ENCODE results near the gene KIAA0232. TPM values are rescaled to one million over a fixed set of nuclear protein-coding genes. Genes with fewer than 3 reads are reported as not detected.

KIAA0232 gene
- total RNA-seq, 1 donor from 2014 or later, result 27.2 TPM

DNA sequence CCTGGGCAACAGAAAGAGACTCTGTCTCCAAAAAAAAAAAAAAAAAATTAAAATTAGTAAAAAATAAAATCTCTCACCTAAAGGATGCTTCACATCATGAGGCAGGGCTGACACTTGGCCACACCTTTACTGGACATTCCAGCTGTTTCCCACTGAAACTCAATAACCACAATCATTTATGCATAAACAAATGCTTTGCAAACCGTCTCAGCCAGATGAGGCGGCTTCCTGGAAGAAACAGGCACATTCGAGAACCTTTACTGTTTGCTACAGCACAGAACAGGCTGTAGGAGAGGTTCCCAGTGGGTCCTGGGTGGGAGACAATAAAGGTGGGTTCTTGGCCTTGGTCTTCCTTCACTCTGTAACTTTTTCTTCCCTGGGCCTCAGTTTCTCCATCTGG, 116.2 kb downstream of the KIAA0232 start:
- Mint-ChIP-seq H3K27ac (ENCODE audit: unreplicated experiment) (no peak overlapping the region), H3K4me1 (ENCODE audit: unreplicated experiment) (no peaks in the 10 kb centered on the region)

DNA sequence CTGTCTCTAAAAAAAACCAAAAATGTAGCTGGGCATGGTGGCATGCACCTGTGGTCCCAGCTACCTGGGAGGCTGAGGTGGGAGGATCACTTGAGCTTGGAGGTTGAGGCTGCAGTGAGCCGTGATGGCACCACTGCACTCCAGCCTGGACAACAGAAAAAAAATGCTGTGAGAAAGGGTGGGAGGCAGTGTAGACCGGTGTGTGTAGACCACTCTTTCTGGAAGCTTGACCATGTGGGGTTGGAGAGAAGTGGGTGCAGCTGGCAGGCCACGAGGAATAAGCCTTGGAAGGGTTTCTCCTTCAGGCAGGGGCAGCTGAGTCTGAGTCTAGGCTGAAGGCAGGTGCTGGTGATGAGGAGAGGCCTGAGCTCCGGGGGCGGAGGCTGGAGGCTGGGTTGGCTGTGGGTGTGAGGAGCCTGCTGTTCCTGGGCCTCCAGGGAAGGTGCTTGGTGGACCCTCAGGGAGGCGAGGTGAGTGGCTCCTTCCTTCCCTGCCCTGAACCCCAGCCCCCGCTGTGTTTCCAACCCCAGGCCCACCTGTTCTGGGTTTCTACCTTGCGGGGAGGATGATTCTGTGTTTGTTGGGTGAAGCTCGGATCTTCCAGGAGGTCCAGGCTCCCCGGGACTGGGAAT, 117.8 kb downstream of the KIAA0232 start:
- TF ChIP-seq, protein P1, sequence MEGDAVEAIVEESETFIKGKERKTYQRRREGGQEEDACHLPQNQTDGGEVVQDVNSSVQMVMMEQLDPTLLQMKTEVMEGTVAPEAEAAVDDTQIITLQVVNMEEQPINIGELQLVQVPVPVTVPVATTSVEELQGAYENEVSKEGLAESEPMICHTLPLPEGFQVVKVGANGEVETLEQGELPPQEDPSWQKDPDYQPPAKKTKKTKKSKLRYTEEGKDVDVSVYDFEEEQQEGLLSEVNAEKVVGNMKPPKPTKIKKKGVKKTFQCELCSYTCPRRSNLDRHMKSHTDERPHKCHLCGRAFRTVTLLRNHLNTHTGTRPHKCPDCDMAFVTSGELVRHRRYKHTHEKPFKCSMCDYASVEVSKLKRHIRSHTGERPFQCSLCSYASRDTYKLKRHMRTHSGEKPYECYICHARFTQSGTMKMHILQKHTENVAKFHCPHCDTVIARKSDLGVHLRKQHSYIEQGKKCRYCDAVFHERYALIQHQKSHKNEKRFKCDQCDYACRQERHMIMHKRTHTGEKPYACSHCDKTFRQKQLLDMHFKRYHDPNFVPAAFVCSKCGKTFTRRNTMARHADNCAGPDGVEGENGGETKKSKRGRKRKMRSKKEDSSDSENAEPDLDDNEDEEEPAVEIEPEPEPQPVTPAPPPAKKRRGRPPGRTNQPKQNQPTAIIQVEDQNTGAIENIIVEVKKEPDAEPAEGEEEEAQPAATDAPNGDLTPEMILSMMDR (IDR thresholded peaks at IDR 0.05; ENCODE audit: unreplicated experiment), result no peak
- no peak for DNase-seq (ENCODE audit: low spot score)
- H3K27ac Mint-ChIP-seq (ENCODE audit: unreplicated experiment), result no peak overlapping the region
- H3K9me3 Mint-ChIP-seq (ENCODE audit: unreplicated experiment), result no peaks in the 10 kb centered on the region
- H3K27me3 Mint-ChIP-seq (ENCODE audit: unreplicated experiment), result peaks cover 4% of the 10 kb centered on the region
- H3K36me3 Mint-ChIP-seq (ENCODE audit: low read depth, unreplicated experiment), result no peaks in the 10 kb centered on the region
- no peaks in the 10 kb centered on the region for H3K4me1 Mint-ChIP-seq (ENCODE audit: unreplicated experiment)
- no peak overlapping the region for H3K4me3 Mint-ChIP-seq (ENCODE audit: unreplicated experiment)

More for the DNA sequence above, 116.2 kb downstream of the KIAA0232 start:
- H3K27me3 Mint-ChIP-seq (ENCODE audit: unreplicated experiment), result peaks cover 6% of the 10 kb centered on the region
- TF ChIP-seq, protein P1 (IDR thresholded peaks at IDR 0.05; ENCODE audit: unreplicated experiment), result no peak
- no peak overlapping the region for H3K4me3 Mint-ChIP-seq (ENCODE audit: unreplicated experiment)
- no peak for DNase-seq (ENCODE audit: low spot score)
- H3K9me3 Mint-ChIP-seq (ENCODE audit: unreplicated experiment), result no peaks in the 10 kb centered on the region
- H3K36me3 Mint-ChIP-seq (ENCODE audit: low read depth, unreplicated experiment), result no peaks in the 10 kb centered on the region

DNA sequence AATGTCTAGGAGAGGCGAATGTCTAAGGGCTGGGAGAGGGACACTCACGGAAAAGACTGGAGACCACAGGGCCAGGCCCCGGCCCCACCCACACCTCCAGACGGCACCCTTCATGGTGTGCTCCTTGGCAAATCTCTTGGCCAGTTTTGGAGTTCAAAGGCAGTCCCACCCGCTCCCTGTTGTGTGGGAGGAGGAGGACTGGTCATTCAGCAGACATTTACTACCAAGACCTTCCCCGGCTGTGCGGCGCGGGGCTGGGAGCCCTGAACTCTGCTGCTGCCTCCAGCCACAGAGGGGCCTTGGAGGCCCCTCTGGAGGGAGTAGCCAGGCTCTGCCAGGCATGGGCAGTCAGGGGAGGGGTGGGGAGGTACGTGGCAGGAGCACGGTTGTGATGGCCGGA, 118.4 kb downstream of the KIAA0232 start:
- TF ChIP-seq, protein P1 (IDR thresholded peaks at IDR 0.05; ENCODE audit: unreplicated experiment), result no peak
- Mint-ChIP-seq H3K27me3 (ENCODE audit: unreplicated experiment) (peaks cover 4% of the 10 kb centered on the region), H3K4me1 (ENCODE audit: unreplicated experiment) (no peaks in the 10 kb centered on the region), H3K9me3 (ENCODE audit: unreplicated experiment) (no peaks in the 10 kb centered on the region), H3K27ac (ENCODE audit: unreplicated experiment) (no peak overlapping the region), H3K36me3 (ENCODE audit: low read depth, unreplicated experiment) (no peaks in the 10 kb centered on the region), H3K4me3 (ENCODE audit: unreplicated experiment) (no peak overlapping the region)
- no peak for DNase-seq (ENCODE audit: low spot score)

DNA sequence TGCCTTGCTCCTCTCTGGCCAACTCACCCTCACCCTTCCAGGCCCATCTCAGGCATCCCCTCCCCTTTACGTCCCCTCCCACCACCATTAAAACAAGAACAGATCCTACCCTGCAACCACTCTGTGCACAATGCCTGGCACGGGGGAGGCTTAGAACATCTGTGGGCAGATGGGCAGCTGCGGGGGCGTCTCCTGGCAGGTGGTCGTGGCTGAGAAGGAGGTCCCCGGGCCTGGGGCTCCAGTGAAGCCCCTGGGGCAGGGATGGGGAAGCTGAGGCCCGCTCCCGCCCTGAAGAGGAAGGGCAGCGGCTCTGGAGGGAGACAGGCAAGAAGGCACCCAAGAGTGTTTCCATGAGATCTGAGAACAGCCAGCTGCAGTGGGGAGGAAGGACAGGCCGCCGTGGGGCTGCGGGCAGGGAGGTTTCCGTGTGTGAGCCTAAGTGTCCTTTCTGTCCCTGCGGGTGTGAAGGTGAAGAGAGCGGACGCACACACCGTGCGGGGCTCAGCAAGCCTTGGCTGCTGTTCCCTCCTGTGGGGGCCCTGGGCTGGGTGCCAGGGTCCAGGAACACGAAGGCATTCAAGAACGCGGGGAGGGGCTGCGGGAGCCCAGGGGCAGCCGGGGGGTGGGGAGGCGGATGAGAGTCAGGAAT, 119.3 kb downstream of the KIAA0232 start:
- Mint-ChIP-seq H3K9me3 (ENCODE audit: unreplicated experiment) (no peaks in the 10 kb centered on the region), H3K27ac (ENCODE audit: unreplicated experiment) (no peak overlapping the region), H3K27me3 (ENCODE audit: unreplicated experiment) (peaks cover 4% of the 10 kb centered on the region), H3K4me1 (ENCODE audit: unreplicated experiment) (no peaks in the 10 kb centered on the region), H3K36me3 (ENCODE audit: low read depth, unreplicated experiment) (no peaks in the 10 kb centered on the region), H3K4me3 (ENCODE audit: unreplicated experiment) (no peak overlapping the region)
- TF ChIP-seq, protein P1 (IDR thresholded peaks at IDR 0.05; ENCODE audit: unreplicated experiment), result no peak
- DNase-seq (ENCODE audit: low spot score), result no peak

DNA sequence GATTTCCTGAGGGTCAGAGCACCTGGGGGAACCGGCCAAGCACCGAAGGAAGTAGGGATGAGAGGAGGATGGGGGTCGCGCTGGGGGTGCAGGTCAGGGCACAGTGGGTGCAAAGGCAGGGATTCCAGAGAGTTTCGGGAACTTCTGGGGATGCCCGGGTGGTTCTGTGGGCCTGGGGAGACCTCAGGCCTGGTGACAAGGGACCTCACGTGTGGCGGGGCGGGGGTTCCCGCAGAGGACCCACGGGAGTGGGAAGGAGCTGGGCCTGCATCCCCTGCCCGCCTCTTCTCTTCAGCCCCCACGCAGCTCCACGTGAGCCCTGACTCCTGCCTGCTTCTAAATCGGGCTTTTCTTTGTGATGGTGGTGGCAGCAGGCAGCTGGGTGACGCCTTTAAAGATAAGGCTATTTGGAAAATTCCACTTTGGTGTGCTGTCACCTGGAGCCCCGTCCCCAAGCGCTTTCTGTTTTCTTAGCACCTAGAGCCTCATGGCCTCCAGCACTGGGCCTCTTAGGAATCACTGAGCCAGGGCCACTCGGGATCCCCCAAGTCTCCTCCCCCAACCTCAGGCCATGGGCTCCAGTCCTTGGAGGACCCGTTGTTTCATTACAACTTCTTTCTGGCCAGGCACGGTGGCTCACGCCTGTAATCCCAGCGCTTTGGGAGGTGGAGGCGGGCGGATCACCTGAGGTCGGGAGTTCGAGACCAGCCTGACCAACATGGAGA, 120.0 kb downstream of the KIAA0232 start:
- Mint-ChIP-seq H3K27me3 (ENCODE audit: unreplicated experiment) (peaks cover 8% of the 10 kb centered on the region), H3K9me3 (ENCODE audit: unreplicated experiment) (no peaks in the 10 kb centered on the region), H3K4me1 (ENCODE audit: unreplicated experiment) (peaks cover 1% of the 10 kb centered on the region), H3K36me3 (ENCODE audit: low read depth, unreplicated experiment) (no peaks in the 10 kb centered on the region), H3K27ac (ENCODE audit: unreplicated experiment) (no peak overlapping the region), H3K4me3 (ENCODE audit: unreplicated experiment) (no peak overlapping the region)
- DNase-seq (ENCODE audit: low spot score), result no peak
- TF ChIP-seq, protein P1 (IDR thresholded peaks at IDR 0.05; ENCODE audit: unreplicated experiment), result no peak

Measured in endothelial cell (in vitro differentiated cells).